Fibroblast of lung (primary cell): ENCODE data around the gene CD1B. TPM values are rescaled to one million over a fixed set of nuclear protein-coding genes. Genes with fewer than 3 reads are reported as not detected.
"Not testable (repeated sequence)": the region's sequence is repeated elsewhere in the genome, so short reads cannot be mapped to it uniquely, and the experiment has no call there.

Source experiments
- DNase-seq, 2 donors: peaks; one replicate each; pipeline versions ENCODE4 v3.0.0 to v3.0.0-alpha.2; 2010; ENCODE audit warnings: low read depth in 2 of 2
- H2AFZ ChIP-seq: 2 replicates; pipeline ENCODE4 v1.5.1; 2012; ENCODE audit warnings: low read length, control low read depth, inconsistent platforms
- H3K27ac ChIP-seq: 2 replicates; pipeline ENCODE4 v1.5.1; 2011; ENCODE audit warnings: low read length, control low read depth; ENCODE audit not compliant: insufficient read depth
- H3K27me3 ChIP-seq: 2 replicates; pipeline ENCODE4 v1.5.1; 2011; ENCODE audit warnings: mild to moderate bottlenecking, low read length; ENCODE audit not compliant: control insufficient read depth, insufficient read depth
- H3K36me3 ChIP-seq: 2 replicates; pipeline ENCODE4 v1.5.1; 2011; ENCODE audit warnings: low read length; ENCODE audit not compliant: control insufficient read depth, insufficient read depth
- H3K4me1 ChIP-seq: 2 replicates; pipeline ENCODE4 v1.5.1; 2011; ENCODE audit warnings: low read length; ENCODE audit not compliant: control insufficient read depth, insufficient read depth; ENCODE audit errors: extremely low read depth
- H3K4me2 ChIP-seq: 2 replicates; pipeline ENCODE4 v1.5.1; 2011; ENCODE audit warnings: low read length, control low read depth; ENCODE audit not compliant: insufficient read depth; ENCODE audit errors: extremely low read depth
- H3K4me3 ChIP-seq, 4 experiments: fragments of 200-600 bp in 1 of 4; sonication (generic) in 1 of 4; replicated peaks in 1 of 4; 2 replicates each; pipeline ENCODE4 v1.5.1; 2011 to 2016; ENCODE audit warnings: low read length in 4 of 4, low read depth in 3 of 4, mild to moderate bottlenecking in 3 of 4, control low read depth in 2 of 4, inconsistent platforms in 1 of 4, mixed read lengths in 1 of 4; ENCODE audit not compliant: insufficient read depth in 1 of 4; ENCODE audit errors: control extremely low read depth in 1 of 4
- H3K79me2 ChIP-seq: 2 replicates; pipeline ENCODE4 v1.5.1; 2012; ENCODE audit warnings: mild to moderate bottlenecking, low read length, inconsistent platforms; ENCODE audit not compliant: control insufficient read depth, insufficient read depth
- H3K9ac ChIP-seq: 2 replicates; pipeline ENCODE4 v1.5.1; 2011; ENCODE audit warnings: mild to moderate bottlenecking, low read length, control low read depth; ENCODE audit not compliant: insufficient read depth
- H3K9me3 ChIP-seq: 2 replicates; pipeline ENCODE4 v1.5.1; 2012; ENCODE audit warnings: low read depth, low read length; ENCODE audit not compliant: control insufficient read depth, insufficient read depth
- H4K20me1 ChIP-seq: 2 replicates; pipeline ENCODE4 v1.5.1; 2011; ENCODE audit warnings: low read length; ENCODE audit not compliant: control insufficient read depth, insufficient read depth; ENCODE audit errors: extremely low read depth
- EZH2 ChIP-seq: IDR thresholded peaks from 2 replicates; pipeline ENCODE4 v1.5.1; 2012; ENCODE audit warnings: low read length, control low read depth, mild to moderate bottlenecking; ENCODE audit errors: missing control alignments
- polyA plus RNA-seq, 2 donors: library from polyadenylated mRNA; depleted of rRNA in 1 of 2; stranded (reverse) in 1 of 2; unstranded in 1 of 2; fragments of >200 nt; gene quantifications; 2 replicates each; pipeline ENCODE4 v1.2.1, GENCODE V29; 2011 to 2012; ENCODE audit warnings: missing spikeins in 1 of 2
- total RNA-seq: library from RNA; depleted of rRNA; stranded (reverse); fragments of >200 nt; gene quantifications from 2 replicates; pipeline ENCODE4 v1.2.1, GENCODE V29; 2014
- TF ChIP-seq, protein P1 (sequence below), 2 donors: IDR thresholded peaks in 1 of 2; conservative IDR thresholded peaks in 1 of 2; 1 replicate in 1 of 2; 2 replicates in 1 of 2; pipeline ENCODE4 v1.5.1; 2011 to 2012; ENCODE audit warnings: low read length in 2 of 2, control low read depth in 1 of 2, inconsistent platforms in 1 of 2, low read depth in 1 of 2, mild to moderate bottlenecking in 1 of 2

The CD1B gene
- total and polyA plus RNA-seq, 2 donors (not counting 1 experiment from before 2014, with no cell fraction given): not detected

DNA sequence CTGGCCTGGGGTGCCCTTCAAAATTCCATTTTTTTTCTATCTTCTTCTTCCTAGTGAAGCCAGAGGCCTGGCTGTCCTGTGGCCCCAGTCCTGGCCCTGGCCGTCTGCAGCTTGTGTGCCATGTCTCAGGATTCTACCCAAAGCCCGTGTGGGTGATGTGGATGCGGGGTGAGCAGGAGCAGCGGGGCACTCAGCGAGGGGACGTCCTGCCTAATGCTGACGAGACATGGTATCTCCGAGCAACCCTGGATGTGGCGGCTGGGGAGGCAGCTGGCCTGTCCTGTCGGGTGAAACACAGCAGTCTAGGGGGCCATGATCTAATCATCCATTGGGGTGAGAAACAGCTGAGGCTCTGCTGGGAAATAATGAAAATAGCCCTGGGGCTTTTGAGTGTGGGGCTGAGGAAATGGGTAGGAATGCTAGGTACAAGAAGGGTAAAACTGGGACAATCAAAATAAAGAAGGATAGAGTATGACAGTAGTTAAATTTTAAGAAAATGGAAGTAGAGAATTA lies 24.5 kb upstream of the CD1B start:
- Histone ChIP-seq H3K4me2 (no peak overlapping the region), H4K20me1 (no peaks in the 10 kb centered on the region), H3K4me1 (no peaks in the 10 kb centered on the region), H2AFZ (no peak overlapping the region), H3K27me3 (no peaks in the 10 kb centered on the region), H3K79me2 (no peaks in the 10 kb centered on the region), H3K9me3 (no peaks in the 10 kb centered on the region), H3K4me3 (no peak overlapping the region), H3K36me3 (no peaks in the 10 kb centered on the region), H3K9ac (no peak overlapping the region), H3K27ac (no peak overlapping the region)
- DNase-seq: no peak
- TF ChIP-seq, protein P1, sequence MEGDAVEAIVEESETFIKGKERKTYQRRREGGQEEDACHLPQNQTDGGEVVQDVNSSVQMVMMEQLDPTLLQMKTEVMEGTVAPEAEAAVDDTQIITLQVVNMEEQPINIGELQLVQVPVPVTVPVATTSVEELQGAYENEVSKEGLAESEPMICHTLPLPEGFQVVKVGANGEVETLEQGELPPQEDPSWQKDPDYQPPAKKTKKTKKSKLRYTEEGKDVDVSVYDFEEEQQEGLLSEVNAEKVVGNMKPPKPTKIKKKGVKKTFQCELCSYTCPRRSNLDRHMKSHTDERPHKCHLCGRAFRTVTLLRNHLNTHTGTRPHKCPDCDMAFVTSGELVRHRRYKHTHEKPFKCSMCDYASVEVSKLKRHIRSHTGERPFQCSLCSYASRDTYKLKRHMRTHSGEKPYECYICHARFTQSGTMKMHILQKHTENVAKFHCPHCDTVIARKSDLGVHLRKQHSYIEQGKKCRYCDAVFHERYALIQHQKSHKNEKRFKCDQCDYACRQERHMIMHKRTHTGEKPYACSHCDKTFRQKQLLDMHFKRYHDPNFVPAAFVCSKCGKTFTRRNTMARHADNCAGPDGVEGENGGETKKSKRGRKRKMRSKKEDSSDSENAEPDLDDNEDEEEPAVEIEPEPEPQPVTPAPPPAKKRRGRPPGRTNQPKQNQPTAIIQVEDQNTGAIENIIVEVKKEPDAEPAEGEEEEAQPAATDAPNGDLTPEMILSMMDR (conservative IDR thresholded peaks at IDR 0.05 in 1 of 2, IDR thresholded peaks at IDR 0.05 in 1 of 2; ENCODE audit: low read depth in 1 of 2, low read length in 2 of 2): no peak
- TF ChIP-seq EZH2: no peak

DNA sequence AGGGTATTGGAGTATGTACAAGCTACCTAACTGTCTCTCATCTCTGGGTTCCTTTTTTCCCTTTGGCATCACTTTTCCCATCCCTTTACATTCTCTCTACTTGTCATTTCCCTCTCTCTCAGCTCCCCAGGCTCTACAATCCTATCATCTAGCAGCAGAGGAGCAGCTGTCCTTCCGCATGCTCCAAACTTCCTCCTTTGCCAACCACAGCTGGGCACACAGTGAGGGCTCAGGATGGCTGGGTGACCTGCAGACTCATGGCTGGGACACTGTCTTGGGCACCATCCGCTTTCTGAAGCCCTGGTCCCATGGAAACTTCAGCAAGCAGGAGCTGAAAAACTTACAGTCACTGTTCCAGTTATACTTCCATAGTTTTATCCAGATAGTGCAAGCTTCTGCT lies 22.9 kb upstream of the CD1B start:
- Histone ChIP-seq H3K4me2 (no peak overlapping the region), H3K27ac (no peak overlapping the region), H2AFZ (no peak overlapping the region), H3K4me1 (no peaks in the 10 kb centered on the region), H3K36me3 (no peaks in the 10 kb centered on the region), H3K79me2 (no peaks in the 10 kb centered on the region), H3K27me3 (no peaks in the 10 kb centered on the region), H4K20me1 (no peaks in the 10 kb centered on the region), H3K9me3 (no peaks in the 10 kb centered on the region), H3K9ac (no peak overlapping the region), H3K4me3 (no peak overlapping the region)
- TF ChIP-seq, protein P1 (conservative IDR thresholded peaks at IDR 0.05 in 1 of 2, IDR thresholded peaks at IDR 0.05 in 1 of 2; ENCODE audit: low read depth in 1 of 2, low read length in 2 of 2): no peak
- TF ChIP-seq EZH2: no peak
- no peak for DNase-seq

DNA sequence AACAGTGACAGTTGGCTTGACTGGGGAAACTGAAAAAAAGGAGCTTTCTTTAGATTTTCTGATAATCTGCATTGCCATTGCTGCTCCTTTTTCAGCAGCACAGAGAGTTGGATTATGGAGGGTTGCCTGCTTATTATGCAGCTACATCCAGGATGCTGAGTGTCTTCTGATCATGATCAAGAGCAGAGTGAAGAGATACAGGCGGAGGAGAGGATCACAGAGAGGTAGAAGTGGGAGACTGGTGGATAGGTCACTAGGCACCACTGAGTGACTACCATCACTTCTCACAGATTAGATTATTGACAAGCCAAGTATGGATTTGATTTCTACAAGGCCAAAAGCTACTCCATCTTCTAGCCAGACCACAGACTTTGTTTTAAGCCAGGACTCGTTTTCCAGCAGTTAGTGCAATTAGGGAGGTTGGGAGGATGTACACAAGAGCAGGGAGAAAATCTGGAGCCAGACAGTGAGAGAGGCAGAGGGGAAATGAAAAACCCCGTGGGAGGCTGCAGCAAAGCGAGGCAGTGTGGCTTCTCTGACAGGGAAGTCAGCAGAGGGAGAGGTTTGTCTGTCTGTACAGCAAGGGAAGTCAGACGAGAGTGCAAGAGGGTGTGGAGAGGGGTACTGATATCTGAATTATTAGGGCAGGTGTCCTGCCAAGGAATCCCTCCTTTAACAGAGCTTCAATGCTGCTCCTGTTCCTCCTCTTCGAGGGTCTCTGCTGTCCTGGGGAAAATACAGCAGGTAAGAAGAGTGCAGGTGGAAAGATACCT lies 22.2 kb upstream of the CD1B start, which contains the start of gene CD1E:
TSS of gene CD1E (plus strand) at position 592 of the 773 bp plus-strand sequence. CDS start at position 687, 95 bp downstream.
- Histone ChIP-seq H3K4me3 (no peak within 1 kb of the TSS), H3K27ac (no peak within 1 kb of the TSS), H2AFZ (no peak within 1 kb of the TSS), H3K36me3 (no peaks in the 10 kb centered on the region), H3K27me3 (no peaks in the 10 kb centered on the region), H3K79me2 (no peaks in the 10 kb centered on the region), H3K4me2 (no peak within 1 kb of the TSS), H3K4me1 (no peaks in the 10 kb centered on the region), H4K20me1 (no peaks in the 10 kb centered on the region), H3K9me3 (no peaks in the 10 kb centered on the region), H3K9ac (no peak within 1 kb of the TSS)
- TF ChIP-seq, protein P1 (conservative IDR thresholded peaks at IDR 0.05 in 1 of 2, IDR thresholded peaks at IDR 0.05 in 1 of 2; ENCODE audit: low read depth in 1 of 2, low read length in 2 of 2): no peak
- TF ChIP-seq EZH2: no peak
- no peak for DNase-seq

DNA sequence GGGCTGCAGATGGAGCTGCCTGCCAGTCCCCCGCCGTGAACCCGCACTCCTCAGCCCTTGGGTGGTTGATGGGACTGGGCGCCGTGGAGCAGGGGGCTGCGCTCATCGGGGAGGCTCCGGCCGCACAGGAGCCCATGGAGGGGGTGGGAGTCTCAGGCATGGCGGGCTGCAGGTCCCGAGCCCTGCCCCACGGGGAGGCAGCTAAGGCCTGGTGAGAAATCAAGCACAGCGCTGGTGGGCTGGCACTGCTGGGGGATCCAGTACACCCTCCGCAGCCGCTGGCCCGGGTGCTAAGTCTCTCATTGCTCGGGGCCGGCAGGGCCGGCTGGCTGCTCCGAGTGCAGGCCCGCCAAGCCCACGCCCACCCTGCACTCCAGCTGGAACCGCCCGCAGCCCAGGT lies 17.6 kb upstream of the CD1B start:
- not testable (repeated sequence) for H3K9ac ChIP-seq, H3K27ac ChIP-seq, H3K9me3 ChIP-seq, H3K36me3 ChIP-seq, H4K20me1 ChIP-seq, H3K27me3 ChIP-seq, DNase-seq, H3K4me2 ChIP-seq, H3K4me3 ChIP-seq, H3K79me2 ChIP-seq, H3K4me1 ChIP-seq, H2AFZ ChIP-seq
